Mucosa of stomach (tissue), 1 donor: Measurements from ENCODE around the gene SGCD.
A peak's percentile ranks its signal among the peaks of the same experiment; 100 is the strongest.

ENCODE experiments used
- H3K27me3 ChIP-seq: one replicate; pipeline ENCODE4 v1.7.0; 2013; ENCODE audit warnings: mild to moderate bottlenecking, low read length; ENCODE audit not compliant: control insufficient read depth, insufficient read depth
- H3K36me3 ChIP-seq: one replicate; pipeline ENCODE4 v1.7.0; 2013; ENCODE audit warnings: low read length; ENCODE audit not compliant: control insufficient read depth, insufficient read depth
- H3K4me1 ChIP-seq: one replicate; pipeline ENCODE4 v1.7.0; 2013; ENCODE audit warnings: mild to moderate bottlenecking, low read length; ENCODE audit not compliant: control insufficient read depth, insufficient read depth
- H3K4me3 ChIP-seq: one replicate; pipeline ENCODE4 v1.7.0; 2013; ENCODE audit warnings: low read length
- H3K9ac ChIP-seq: one replicate; pipeline ENCODE4 v1.7.0; 2013; ENCODE audit warnings: mild to moderate bottlenecking, low read length, moderate library complexity
- H3K9me3 ChIP-seq: one replicate; pipeline ENCODE4 v1.7.0; 2013; ENCODE audit warnings: mild to moderate bottlenecking, low read length, moderate library complexity; ENCODE audit not compliant: control insufficient read depth
- donor health status: Pancreatic carcinoma.

Gene SGCD

DNA sequence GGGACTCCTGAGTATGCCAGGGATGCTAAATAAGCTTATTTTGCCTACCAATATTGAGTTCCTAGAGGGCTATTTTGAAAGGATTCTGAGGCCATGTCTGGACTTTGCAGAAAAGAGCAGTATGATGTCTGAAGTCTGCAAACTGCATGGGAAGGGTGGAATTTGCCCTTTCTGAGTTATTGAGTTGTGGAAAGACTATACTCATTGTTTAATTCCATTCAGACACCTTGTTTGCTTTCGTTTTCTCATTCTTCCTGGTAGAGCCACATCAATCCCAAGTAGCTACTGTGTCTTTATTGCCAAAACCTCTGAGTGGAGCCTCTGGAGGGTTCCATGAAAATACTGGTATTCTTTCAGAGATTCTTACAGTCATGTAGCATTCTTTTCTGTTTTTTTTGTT lies 472.2 kb downstream of the SGCD start:
- Histone ChIP-seq H3K27me3 (no peaks in the 10 kb centered on the region), H3K4me3 (peak overlapping the region; percentile 7), H3K4me1 (peaks cover 3% of the 10 kb centered on the region)

DNA sequence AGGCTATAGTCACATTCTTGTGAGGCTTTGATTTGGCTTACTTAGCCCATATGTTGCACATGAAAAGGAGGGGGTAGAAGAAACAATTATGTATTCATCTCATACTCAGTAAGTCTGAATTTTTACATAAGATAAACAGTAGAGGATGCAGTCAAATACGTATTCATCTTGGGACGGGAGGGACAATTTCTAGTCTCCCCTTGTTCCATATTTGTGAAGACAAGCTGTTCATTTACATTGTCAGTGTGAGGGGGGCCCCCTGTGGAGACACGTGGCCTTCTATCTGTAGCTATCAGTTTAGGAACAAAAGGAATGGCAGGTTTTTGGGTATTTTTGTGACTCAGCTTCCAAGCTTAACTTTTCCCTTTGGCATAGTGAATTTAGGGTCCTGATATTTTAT lies 474.0 kb downstream of the SGCD start:
- no peak overlapping the region for H3K4me3 ChIP-seq

More for the DNA sequence above, 472.2 kb downstream of the SGCD start:
- no peaks in the 10 kb centered on the region for H3K36me3 ChIP-seq
- H3K9ac ChIP-seq, result no peak overlapping the region
- no peaks in the 10 kb centered on the region for H3K9me3 ChIP-seq

DNA sequence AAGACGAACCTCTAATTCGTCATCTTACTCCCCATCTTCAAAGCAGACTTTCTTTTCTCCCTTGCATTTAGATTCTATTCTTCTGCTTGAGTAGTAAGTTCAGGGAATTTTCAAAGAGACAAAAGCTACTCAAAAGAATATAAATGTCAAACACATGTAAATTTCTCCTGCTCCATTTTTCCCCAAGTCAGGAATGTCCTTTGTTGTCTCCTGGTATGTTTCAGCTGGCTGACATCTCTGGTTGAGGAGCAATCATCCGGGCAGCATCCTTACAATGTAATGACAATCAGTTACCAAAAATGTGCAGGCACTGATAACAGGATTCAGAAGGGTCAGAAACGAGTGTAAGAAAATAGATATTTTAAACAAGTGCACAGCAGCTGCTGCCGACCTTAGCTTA lies 475.5 kb downstream of the SGCD start:
- Histone ChIP-seq H3K9me3 (no peaks in the 10 kb centered on the region), H3K36me3 (no peaks in the 10 kb centered on the region), H3K27me3 (no peaks in the 10 kb centered on the region), H3K9ac (no peak overlapping the region), H3K4me3 (no peak overlapping the region), H3K4me1 (peaks cover 3% of the 10 kb centered on the region)

More for the DNA sequence above, 474.0 kb downstream of the SGCD start:
- Histone ChIP-seq H3K4me1 (peaks cover 3% of the 10 kb centered on the region), H3K9me3 (no peaks in the 10 kb centered on the region), H3K27me3 (no peaks in the 10 kb centered on the region), H3K36me3 (no peaks in the 10 kb centered on the region), H3K9ac (no peak overlapping the region)

- H3K27me3 ChIP-seq, result no peaks in the 10 kb centered on the region
- H3K36me3 ChIP-seq, result no peaks in the 10 kb centered on the region
- H3K4me1 ChIP-seq, result peaks cover 3% of the 10 kb centered on the region
- no peak overlapping the region for H3K9ac ChIP-seq
- H3K9me3 ChIP-seq, result no peaks in the 10 kb centered on the region
- no peak overlapping the region for H3K4me3 ChIP-seq
Measured at GRCh38 chr5:156803404-156803803, 476.4 kb downstream of the SGCD start.

DNA sequence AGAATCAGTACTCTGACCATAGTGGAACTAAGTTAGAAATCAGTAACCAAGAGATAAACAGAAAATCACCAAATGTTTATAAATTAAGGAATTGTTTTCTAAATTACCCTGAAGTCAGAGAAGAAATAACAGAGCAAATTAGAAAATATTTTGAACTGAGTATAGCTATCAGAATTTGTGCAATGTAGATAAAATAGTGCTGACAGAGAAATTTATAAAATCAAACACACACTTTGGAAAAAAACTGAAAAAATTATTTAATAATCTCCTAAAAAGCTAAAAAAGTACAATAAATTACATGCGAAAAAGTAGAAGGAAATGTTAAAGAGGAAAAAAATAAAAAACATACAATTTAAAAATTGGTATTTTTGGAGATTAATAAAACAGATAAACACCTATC lies 486.0 kb downstream of the SGCD start:
- H3K36me3 ChIP-seq, result no peaks in the 10 kb centered on the region
- no peaks in the 10 kb centered on the region for H3K4me1 ChIP-seq
- no peak overlapping the region for H3K4me3 ChIP-seq
- no peaks in the 10 kb centered on the region for H3K9me3 ChIP-seq
- H3K9ac ChIP-seq, result no peak overlapping the region
- H3K27me3 ChIP-seq, result no peaks in the 10 kb centered on the region

DNA sequence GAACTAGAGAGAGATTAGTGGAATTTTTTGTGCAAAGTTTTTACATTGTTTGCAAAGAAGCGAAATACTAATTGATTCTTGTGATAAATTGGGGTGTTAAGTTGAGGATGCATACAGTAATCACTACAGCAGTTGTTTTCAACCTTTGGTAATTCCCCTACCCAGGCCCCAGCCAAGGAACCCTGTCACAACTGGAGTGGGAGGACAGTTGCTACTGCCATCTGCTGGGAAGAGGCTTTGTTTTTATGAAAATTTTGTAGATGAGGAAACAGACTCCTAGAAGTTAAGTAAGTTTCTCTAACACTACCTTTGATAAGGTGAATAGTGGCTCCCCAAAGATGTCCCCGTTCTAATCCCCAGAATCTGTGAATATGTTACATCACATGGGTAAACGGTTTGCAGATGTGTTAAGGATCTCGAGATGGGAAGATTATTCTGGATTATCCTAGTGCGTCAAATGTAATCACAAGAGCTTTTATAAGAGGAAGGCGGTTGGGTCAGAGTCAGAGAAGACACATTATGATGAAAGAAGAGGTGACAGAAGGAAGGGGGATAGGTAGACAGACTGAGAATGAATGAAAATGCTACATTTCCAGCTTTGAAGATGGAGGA lies 489.1 kb downstream of the SGCD start:
- Histone ChIP-seq H3K4me1 (no peaks in the 10 kb centered on the region), H3K9me3 (no peaks in the 10 kb centered on the region), H3K9ac (no peak overlapping the region), H3K36me3 (no peaks in the 10 kb centered on the region), H3K4me3 (no peak overlapping the region), H3K27me3 (no peaks in the 10 kb centered on the region)
